BJ (cell line): Measurements from ENCODE around the gene RABL6. TPM values are rescaled to one million over a fixed set of nuclear protein-coding genes. Genes with fewer than 3 reads are reported as not detected.

Experiments
- CTCF ChIA-PET: fragments of 350-600 bp; formaldehyde crosslinking; extraction: SDS; loops from one replicate; lab custom pipeline; 2021; ENCODE audit warnings: antibody characterized with exemption, inconsistent platforms; lab: Yijun Ruan, JAX
- POLR2A ChIA-PET: fragments of 300-600 bp; sonication (Branson Sonifier 250); formaldehyde crosslinking; extraction: SDS; loops from one replicate; lab custom pipeline; 2021; ENCODE audit warnings: antibody characterized with exemption; lab: Charles Lee
- DNase-seq: peaks from one replicate; pipeline ENCODE4 v3.0.0-alpha.2; 2011; ENCODE audit warnings: low read depth
- H3K27me3 ChIP-seq: 2 replicates; pipeline ENCODE4 v1.6.0; 2011; ENCODE audit warnings: low read length; ENCODE audit not compliant: control insufficient read depth, insufficient read depth
- H3K36me3 ChIP-seq: 2 replicates; pipeline ENCODE4 v1.5.1; 2011; ENCODE audit warnings: low read length; ENCODE audit not compliant: control insufficient read depth, insufficient read depth
- H3K4me3 ChIP-seq: 2 replicates; pipeline ENCODE4 v1.5.1; 2011; ENCODE audit warnings: low read depth, mild to moderate bottlenecking, control low read depth, low read length
- polyA plus RNA-seq: library from polyadenylated mRNA; depleted of rRNA; stranded (reverse); fragments of >200 nt; gene quantifications from 2 replicates; pipeline ENCODE4 v1.2.3, GENCODE V29; 2011
- TF ChIP-seq, protein P1 (sequence below): IDR thresholded peaks from 2 replicates; pipeline ENCODE4 v1.5.1; 2011; ENCODE audit warnings: low read depth, mild to moderate bottlenecking, control low read depth, inconsistent platforms, low read length, moderate library complexity; ENCODE audit not compliant: insufficient read depth

The RABL6 gene
- polyA plus RNA-seq, 1 experiment, result 60.2 TPM

DNA sequence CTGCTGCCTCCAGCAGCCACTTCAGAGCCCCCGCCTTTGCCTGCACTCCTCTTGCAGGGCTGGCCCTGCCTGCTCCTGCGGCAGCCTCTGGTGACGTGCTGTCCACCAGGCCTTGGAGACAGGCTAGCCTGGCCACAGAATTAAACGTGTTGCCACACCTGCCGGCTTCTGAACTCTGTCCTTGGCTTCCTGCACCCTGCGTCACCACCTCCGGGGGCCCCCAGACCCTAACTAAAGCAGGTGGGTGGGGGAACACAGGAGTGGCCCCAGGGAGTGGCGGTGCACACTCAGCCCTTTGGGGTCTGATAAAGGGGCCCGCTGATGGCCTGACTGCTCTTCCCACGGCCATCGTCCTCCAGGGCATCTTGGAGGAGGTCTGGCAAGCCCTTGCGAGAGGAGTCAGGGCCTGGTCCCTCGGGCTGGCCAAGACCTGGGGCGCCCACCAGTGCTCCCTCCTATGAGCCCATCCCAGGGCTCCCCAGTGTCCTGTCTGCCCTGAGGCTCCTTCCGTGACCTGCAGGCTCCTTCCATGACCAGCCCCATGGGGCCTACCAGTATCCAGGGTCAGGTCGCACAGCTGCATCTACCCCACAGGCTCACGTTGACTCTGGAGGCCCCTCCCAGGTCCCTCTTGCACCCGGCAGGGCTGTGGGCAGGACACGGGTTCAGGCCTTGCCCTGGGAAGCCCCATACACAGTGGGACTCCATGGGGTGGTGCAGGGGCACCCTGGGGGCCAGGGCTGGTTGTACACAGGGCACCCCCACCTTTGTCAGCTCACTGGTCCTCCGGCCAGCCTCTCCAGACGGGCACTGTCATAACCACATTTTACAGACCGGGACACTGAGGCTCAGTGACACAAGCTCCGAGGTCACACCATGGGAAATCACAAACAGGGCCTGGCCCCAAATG is 43.4 kb downstream of the RABL6 start:
- ChIA-PET POLR2A (no interaction called here), CTCF (interaction anchor here (1.0 to 2.0 kb wide), 2 partner anchors 9 to 184 kb away, joined by 3 to 8 read pairs; no protein-coding TSS in a partner anchor)
- Histone ChIP-seq H3K36me3 (peaks cover 10% of the 10 kb centered on the region), H3K4me3 (no peak overlapping the region), H3K27me3 (0 out of 2 replicates have a peak, but pooled peaks cover 2% of the 10 kb centered on the region)
- DNase-seq, result no peak
- TF ChIP-seq, protein P1, sequence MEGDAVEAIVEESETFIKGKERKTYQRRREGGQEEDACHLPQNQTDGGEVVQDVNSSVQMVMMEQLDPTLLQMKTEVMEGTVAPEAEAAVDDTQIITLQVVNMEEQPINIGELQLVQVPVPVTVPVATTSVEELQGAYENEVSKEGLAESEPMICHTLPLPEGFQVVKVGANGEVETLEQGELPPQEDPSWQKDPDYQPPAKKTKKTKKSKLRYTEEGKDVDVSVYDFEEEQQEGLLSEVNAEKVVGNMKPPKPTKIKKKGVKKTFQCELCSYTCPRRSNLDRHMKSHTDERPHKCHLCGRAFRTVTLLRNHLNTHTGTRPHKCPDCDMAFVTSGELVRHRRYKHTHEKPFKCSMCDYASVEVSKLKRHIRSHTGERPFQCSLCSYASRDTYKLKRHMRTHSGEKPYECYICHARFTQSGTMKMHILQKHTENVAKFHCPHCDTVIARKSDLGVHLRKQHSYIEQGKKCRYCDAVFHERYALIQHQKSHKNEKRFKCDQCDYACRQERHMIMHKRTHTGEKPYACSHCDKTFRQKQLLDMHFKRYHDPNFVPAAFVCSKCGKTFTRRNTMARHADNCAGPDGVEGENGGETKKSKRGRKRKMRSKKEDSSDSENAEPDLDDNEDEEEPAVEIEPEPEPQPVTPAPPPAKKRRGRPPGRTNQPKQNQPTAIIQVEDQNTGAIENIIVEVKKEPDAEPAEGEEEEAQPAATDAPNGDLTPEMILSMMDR, result no peak

DNA sequence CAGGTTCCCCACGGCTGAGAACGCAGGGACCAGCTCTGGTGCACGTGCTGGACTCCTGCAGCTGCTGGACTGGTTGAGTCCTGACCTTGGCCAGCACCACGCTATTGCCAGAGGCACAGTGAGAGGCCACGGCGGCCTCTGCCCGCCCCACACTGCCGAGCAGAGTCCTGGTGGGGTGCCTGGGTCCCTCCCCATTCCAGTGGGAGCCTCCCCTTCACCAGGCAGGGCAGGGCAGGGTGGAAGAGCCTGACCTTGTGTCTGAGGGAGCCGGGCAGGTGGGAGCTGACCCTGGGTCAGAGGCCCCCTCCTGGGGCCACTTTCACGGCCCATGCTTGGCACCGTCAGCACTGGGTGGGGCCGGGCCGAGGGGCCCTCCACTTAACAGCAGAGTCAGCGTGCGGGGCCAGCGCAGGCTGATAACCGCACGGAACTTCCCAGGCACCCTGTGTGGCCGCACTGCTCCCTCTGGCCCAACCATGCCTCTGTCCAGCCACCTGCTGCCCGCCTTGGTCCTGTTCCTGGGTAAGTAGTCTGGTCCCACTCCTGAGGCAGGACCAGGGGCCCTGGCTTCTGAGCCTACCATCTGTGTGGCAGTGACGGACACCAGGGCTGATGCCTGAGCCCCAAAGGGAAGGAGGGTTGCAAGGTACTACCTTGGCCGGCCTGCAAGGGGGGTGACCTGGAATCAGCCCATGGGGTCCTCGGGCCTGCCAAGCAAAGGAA is 44.4 kb downstream of the RABL6 start, which contains the start of gene MAMDC4:
Gene MAMDC4, plus strand, starts transcription at position 406 of the 723 bp plus-strand sequence. Its CDS starts 71 bp downstream, at position 477.
- DNase-seq, result no peak
- CTCF ChIA-PET, result interaction anchor here (0.7 kb wide), 2 partner anchors 9 to 183 kb away, joined by 3 read pairs; partner anchors contain the start of gene AJM1
- peaks cover 11% of the 10 kb centered on the region for H3K36me3 ChIP-seq
- H3K27me3 ChIP-seq, result no peaks in the 10 kb centered on the region
- TF ChIP-seq, protein P1, result no peak
- POLR2A ChIA-PET, result no interaction called here
- no peak within 1 kb of the TSS for H3K4me3 ChIP-seq

DNA sequence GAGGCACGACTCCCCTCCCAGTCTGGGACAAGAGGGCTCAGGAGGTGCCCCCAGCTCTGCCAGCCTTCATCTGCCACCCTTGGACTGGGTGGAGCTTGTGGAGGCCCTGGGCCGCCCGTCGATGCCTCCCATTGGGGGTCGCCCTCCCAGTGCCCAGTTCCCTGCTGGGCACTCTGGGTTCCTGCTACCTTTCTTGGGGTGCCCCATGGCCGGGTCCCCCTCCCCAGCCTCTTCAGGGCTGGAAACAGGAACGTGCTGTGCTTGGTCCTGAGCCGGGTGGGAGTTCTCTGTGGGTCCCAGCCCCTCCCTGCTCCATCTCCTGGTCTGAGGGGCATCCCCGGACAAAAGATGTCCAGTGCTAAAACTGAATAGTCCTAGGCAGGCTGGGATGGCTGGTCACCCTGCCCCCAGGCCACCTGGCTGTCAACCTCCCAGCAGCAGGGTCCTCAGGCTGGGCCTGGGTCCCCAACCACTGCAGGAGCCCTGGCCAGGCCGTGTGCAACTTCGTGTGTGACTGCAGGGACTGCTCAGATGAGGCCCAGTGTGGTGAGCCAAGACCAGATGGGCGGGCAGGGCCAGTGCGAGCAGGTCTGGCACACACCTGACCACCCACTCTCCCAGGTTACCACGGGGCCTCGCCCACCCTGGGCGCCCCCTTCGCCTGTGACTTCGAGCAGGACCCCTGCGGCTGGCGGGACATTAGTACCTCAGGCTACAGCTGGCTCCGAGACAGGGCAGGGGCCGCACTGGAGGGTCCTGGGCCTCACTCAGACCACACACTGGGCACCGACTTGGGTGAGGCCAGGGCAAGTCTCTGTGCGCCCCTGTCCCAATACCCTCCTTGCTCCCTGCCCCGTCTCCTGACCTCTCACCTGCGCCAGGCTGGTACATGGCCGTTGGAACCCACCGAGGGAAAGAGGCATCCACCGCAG is 45.2 kb downstream of the RABL6 start:
- no peak overlapping the region for H3K4me3 ChIP-seq
- TF ChIP-seq, protein P1, result no peak
- ChIA-PET CTCF (interaction anchor here (0.7 kb wide), 2 partner anchors 10 to 182 kb away, joined by 3 read pairs; partner anchors contain the start of gene AJM1), POLR2A (no interaction called here)
- no peak for DNase-seq
- peaks cover 11% of the 10 kb centered on the region for H3K36me3 ChIP-seq
- H3K27me3 ChIP-seq, result no peaks in the 10 kb centered on the region

DNA sequence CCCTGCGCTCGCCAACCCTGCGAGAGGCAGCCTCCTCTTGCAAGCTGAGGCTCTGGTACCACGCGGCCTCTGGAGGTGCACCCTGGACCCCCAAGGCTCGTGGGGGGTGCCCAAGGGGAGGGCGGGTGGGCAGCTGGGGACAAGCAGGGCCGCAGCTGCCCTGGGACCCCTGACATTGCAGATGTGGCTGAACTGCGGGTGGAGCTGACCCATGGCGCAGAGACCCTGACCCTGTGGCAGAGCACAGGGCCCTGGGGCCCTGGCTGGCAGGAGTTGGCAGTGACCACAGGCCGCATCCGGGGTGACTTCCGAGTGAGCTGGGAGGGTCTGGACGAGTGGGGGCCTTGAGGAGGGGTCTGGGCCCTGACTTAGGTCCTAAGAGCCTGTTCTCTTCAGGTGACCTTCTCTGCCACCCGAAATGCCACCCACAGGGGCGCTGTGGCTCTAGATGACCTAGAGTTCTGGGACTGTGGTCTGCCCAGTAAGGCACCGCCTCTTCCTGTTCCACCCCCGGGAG is 45.9 kb downstream of the RABL6 start:
- peaks cover 11% of the 10 kb centered on the region for H3K36me3 ChIP-seq
- TF ChIP-seq, protein P1, result no peak
- no peak overlapping the region for H3K4me3 ChIP-seq
- DNase-seq, result no peak
- ChIA-PET CTCF (no interaction called here), POLR2A (no interaction called here)
- no peaks in the 10 kb centered on the region for H3K27me3 ChIP-seq
